Mesothelial cell of epicardium (in vitro differentiated cells): ENCODE data around the gene B3GAT3. TPM values are rescaled to one million over a fixed set of nuclear protein-coding genes. Genes with fewer than 3 reads are reported as not detected.
A peak's percentile ranks its signal among the peaks of the same experiment; 100 is the strongest.
"Not testable (repeated sequence)": the region's sequence is repeated elsewhere in the genome, so short reads cannot be mapped to it uniquely, and the experiment has no call there.

Source experiments
- DNase-seq, 2 experiments: peaks; one replicate each; pipeline ENCODE4 v3.0.0; 2021; ENCODE audit warnings: low spot score in 2 of 2; ENCODE audit not compliant: unreplicated experiment in 2 of 2
- H3K27ac Mint-ChIP-seq: 2 replicates; pipeline ENCODE4 v1.8.0; 2021; ENCODE audit warnings: mixed read lengths
- H3K27me3 Mint-ChIP-seq: 2 replicates; pipeline ENCODE4 v1.8.0; 2021; ENCODE audit warnings: low read depth, mixed read lengths
- H3K36me3 Mint-ChIP-seq: 2 replicates; pipeline ENCODE4 v1.8.0; 2021; ENCODE audit warnings: mixed read lengths
- H3K4me1 Mint-ChIP-seq: 2 replicates; pipeline ENCODE4 v1.8.0; 2021; ENCODE audit warnings: mixed read lengths
- H3K4me3 Mint-ChIP-seq: 2 replicates; pipeline ENCODE4 v1.8.0; 2021; ENCODE audit warnings: mild to moderate bottlenecking, moderate library complexity, mixed read lengths
- H3K9me3 Mint-ChIP-seq: 2 replicates; pipeline ENCODE4 v1.8.0; 2021; ENCODE audit warnings: mixed read lengths
- total RNA-seq: library from RNA; stranded (reverse); gene quantifications from 3 replicates; pipeline ENCODE4 v1.2.1, GENCODE V29; 2021
- TF ChIP-seq, protein P1 (sequence below): fragments of 200-600 bp; sonication (generic); IDR thresholded peaks from one replicate; pipeline ENCODE4 v1.5.0; 2021; ENCODE audit warnings: antibody characterized with exemption; ENCODE audit not compliant: unreplicated experiment

The B3GAT3 gene
- total RNA-seq, 1 donor from 2014 or later = 52.6 TPM

GRCh38 chr11:62575156-62575555 is 46.6 kb downstream of the B3GAT3 start:
- peak overlapping the region; percentile 99 for H3K27ac Mint-ChIP-seq
- no peaks in the 10 kb centered on the region for H3K27me3 Mint-ChIP-seq
- no peaks in the 10 kb centered on the region for H3K9me3 Mint-ChIP-seq
- DNase-seq = no peak
- peak overlapping the region; percentile 97 for H3K4me3 Mint-ChIP-seq
- peaks cover 54% of the 10 kb centered on the region for H3K4me1 Mint-ChIP-seq
- TF ChIP-seq, protein P1, sequence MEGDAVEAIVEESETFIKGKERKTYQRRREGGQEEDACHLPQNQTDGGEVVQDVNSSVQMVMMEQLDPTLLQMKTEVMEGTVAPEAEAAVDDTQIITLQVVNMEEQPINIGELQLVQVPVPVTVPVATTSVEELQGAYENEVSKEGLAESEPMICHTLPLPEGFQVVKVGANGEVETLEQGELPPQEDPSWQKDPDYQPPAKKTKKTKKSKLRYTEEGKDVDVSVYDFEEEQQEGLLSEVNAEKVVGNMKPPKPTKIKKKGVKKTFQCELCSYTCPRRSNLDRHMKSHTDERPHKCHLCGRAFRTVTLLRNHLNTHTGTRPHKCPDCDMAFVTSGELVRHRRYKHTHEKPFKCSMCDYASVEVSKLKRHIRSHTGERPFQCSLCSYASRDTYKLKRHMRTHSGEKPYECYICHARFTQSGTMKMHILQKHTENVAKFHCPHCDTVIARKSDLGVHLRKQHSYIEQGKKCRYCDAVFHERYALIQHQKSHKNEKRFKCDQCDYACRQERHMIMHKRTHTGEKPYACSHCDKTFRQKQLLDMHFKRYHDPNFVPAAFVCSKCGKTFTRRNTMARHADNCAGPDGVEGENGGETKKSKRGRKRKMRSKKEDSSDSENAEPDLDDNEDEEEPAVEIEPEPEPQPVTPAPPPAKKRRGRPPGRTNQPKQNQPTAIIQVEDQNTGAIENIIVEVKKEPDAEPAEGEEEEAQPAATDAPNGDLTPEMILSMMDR = no peak
- H3K36me3 Mint-ChIP-seq = peaks cover 24% of the 10 kb centered on the region

- peak; percentile 37 to 52 for DNase-seq
- Mint-ChIP-seq H3K4me1 (peaks cover 55% of the 10 kb centered on the region), H3K9me3 (no peaks in the 10 kb centered on the region), H3K27ac (peak overlapping the region; percentile 99), H3K4me3 (peak overlapping the region; percentile 97), H3K27me3 (no peaks in the 10 kb centered on the region), H3K36me3 (peaks cover 28% of the 10 kb centered on the region)
- TF ChIP-seq, protein P1 = no peak
These were observed 47.3 kb downstream of the B3GAT3 start for GRCh38 chr11:62574363-62575071.

GRCh38 chr11:62573592-62574362 is 48.0 kb downstream of the B3GAT3 start, which contains the start of gene EEF1G:
Gene EEF1G (minus strand): TSS chr11:62573891. CDS start chr11:62573842, 49 bp downstream.
- peak; percentile 96 to 97 for DNase-seq
- Mint-ChIP-seq H3K27me3 (no peaks in the 10 kb centered on the region), H3K36me3 (peaks cover 30% of the 10 kb centered on the region), H3K9me3 (no peaks in the 10 kb centered on the region), H3K4me1 (peaks cover 55% of the 10 kb centered on the region), H3K4me3 (peak within 1 kb of the TSS; percentile 97), H3K27ac (peak within 1 kb of the TSS; percentile 99)
- TF ChIP-seq, protein P1 = no peak

DNA sequence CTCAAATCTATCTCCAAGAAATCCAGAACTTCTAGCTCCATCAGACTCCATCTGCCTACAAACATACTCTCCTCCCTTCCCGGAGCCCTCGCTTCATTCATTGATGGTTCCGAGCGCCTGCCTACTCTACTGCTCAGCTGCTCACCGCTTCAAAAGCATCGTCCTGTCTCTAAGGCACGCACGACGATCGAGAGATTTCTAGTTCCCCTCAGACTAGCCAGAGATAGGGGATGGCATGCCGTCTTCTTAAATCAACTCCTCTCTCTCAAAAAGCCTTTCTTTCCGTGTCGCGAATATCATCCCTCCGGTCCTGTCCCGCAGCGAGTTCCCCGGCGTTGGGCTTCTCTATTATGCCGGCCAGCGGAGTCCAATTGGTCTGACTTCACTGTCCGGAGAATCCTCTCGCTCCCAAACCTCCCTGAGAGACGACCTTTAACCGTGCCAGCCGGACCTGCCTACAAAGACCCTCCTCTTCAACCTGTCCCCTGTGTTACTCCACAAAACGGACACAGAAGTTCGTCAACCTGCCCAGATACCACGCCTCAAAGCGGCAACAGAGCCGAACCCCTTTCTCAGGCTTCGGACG is 48.7 kb downstream of the B3GAT3 start:
- no peaks in the 10 kb centered on the region for H3K9me3 Mint-ChIP-seq
- peaks cover 32% of the 10 kb centered on the region for H3K36me3 Mint-ChIP-seq
- DNase-seq = peak in 1 of 2 experiments; percentile 53
- H3K27ac Mint-ChIP-seq = peak overlapping the region; percentile 99
- H3K4me1 Mint-ChIP-seq = peaks cover 55% of the 10 kb centered on the region
- TF ChIP-seq, protein P1 = no peak
- no peaks in the 10 kb centered on the region for H3K27me3 Mint-ChIP-seq
- peak overlapping the region; percentile 97 for H3K4me3 Mint-ChIP-seq

- DNase-seq = no peak
- no peaks in the 10 kb centered on the region for H3K27me3 Mint-ChIP-seq
- peak overlapping the region; percentile 97 for H3K4me3 Mint-ChIP-seq
- peaks cover 31% of the 10 kb centered on the region for H3K36me3 Mint-ChIP-seq
- H3K4me1 Mint-ChIP-seq = peaks cover 54% of the 10 kb centered on the region
- TF ChIP-seq, protein P1 = no peak
- no peaks in the 10 kb centered on the region for H3K9me3 Mint-ChIP-seq
- H3K27ac Mint-ChIP-seq = peak overlapping the region; percentile 99
These were observed 49.4 kb downstream of the B3GAT3 start for GRCh38 chr11:62572431-62572830.

DNA sequence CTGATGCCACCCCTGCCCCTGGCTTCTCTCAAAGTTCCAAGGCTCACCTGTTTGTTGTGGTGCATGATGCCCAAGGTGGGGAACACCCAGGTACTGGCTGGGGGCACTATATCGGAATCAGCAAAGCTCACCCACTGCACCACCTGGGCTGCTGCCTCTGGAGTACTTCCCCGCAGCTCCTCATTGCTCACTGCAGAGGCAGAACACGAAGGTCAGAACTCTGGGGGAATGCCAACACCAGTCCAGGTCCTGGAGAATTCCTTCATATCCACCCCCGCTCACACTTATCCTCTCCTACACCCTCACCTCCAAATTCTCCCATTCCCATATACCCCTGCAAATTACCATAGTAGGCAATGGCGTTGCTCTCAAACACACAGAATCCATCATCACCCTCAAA is 50.3 kb downstream of the B3GAT3 start:
- Mint-ChIP-seq H3K27ac (peak overlapping the region; percentile 64), H3K36me3 (peaks cover 34% of the 10 kb centered on the region), H3K4me1 (peaks cover 47% of the 10 kb centered on the region)

GRCh38 chr11:62570903-62571302 is 50.9 kb downstream of the B3GAT3 start:
- H3K27me3 Mint-ChIP-seq, DNase-seq, H3K9me3 Mint-ChIP-seq: not testable (repeated sequence)
- H3K27ac Mint-ChIP-seq = peak overlapping the region; percentile 64
- peaks cover 45% of the 10 kb centered on the region for H3K4me1 Mint-ChIP-seq
- H3K36me3 Mint-ChIP-seq = peaks cover 38% of the 10 kb centered on the region
- H3K4me3 Mint-ChIP-seq = peak overlapping the region; percentile 20

More for the DNA sequence above, 50.3 kb downstream of the B3GAT3 start:
- not testable (repeated sequence) for H3K27me3 Mint-ChIP-seq, H3K9me3 Mint-ChIP-seq, DNase-seq
- peak overlapping the region; percentile 97 for H3K4me3 Mint-ChIP-seq
